Superior temporal gyrus (tissue), 1 donor: ENCODE measurements around the gene MARCHF9.

Source experiments
- DNase-seq: peaks from one replicate; pipeline ENCODE4 v3.0.0-alpha.2; 2016; ENCODE audit errors: extremely low spot score

Gene MARCHF9

GRCh38 chr12:57724003-57724935 lies 30.6 kb upstream of the MARCHF9 start:
- DNase-seq, result no peak

GRCh38 chr12:57724936-57725740 lies 29.8 kb upstream of the MARCHF9 start:
- DNase-seq, result no peak

- DNase-seq, result no peak
Observed at GRCh38 chr12:57725851-57726150, 29.1 kb upstream of the MARCHF9 start.

- peak; percentile 72 for DNase-seq
Observed at GRCh38 chr12:57726151-57726883, 28.6 kb upstream of the MARCHF9 start.

GRCh38 chr12:57726884-57727757 lies 27.8 kb upstream of the MARCHF9 start:
- no peak for DNase-seq

- no peak for DNase-seq
Observed at GRCh38 chr12:57727758-57728395, 27.0 kb upstream of the MARCHF9 start.

- DNase-seq, result no peak
Observed at GRCh38 chr12:57729321-57729844, 25.5 kb upstream of the MARCHF9 start.

GRCh38 chr12:57730336-57731067 lies 24.4 kb upstream of the MARCHF9 start:
- no peak for DNase-seq

- DNase-seq, result no peak
Observed at GRCh38 chr12:57731411-57732080, 23.4 kb upstream of the MARCHF9 start.

- DNase-seq, result no peak
Observed at GRCh38 chr12:57732270-57732669, 22.6 kb upstream of the MARCHF9 start.

- DNase-seq, result no peak
Observed at GRCh38 chr12:57732726-57733593, 21.9 kb upstream of the MARCHF9 start.

GRCh38 chr12:57733928-57734327 lies 21.0 kb upstream of the MARCHF9 start:
- DNase-seq, result no peak

- DNase-seq, result no peak
Observed at GRCh38 chr12:57734591-57734990, 20.3 kb upstream of the MARCHF9 start.

GRCh38 chr12:57735198-57735855 lies 19.6 kb upstream of the MARCHF9 start:
- DNase-seq, result peak; percentile 19

- DNase-seq, result peak; percentile 35
Observed at GRCh38 chr12:57735952-57736740, 18.8 kb upstream of the MARCHF9 start.

- no peak for DNase-seq
Observed at GRCh38 chr12:57736741-57737466, 18.0 kb upstream of the MARCHF9 start.
